ENCODE measurements around the gene MXI1. TPM values are rescaled to one million over a fixed set of nuclear protein-coding genes. Genes with fewer than 3 reads are reported as not detected.

Gene MXI1
- total RNA-seq, 1 experiment from 2014 or later: 17.3 TPM

DNA sequence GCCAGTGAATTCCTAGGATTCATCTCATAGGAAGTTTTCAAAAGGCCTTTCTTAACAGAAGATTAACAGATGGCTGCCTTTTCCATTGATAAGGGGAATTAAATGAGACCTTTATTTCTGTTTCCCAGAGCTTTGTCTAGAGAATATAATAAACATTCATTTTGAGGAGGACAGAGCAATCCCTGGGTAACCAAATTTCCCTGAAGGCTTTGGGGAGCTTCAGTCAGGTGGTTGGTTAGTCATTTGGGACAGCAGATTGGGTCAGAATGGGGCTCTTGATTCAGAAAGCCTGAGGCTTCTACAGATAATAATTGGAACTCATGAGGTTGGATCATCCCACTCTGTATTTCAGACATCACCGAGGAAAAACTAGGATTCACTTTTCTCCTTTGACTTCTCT is 21.8 kb downstream of the MXI1 start:
- Histone ChIP-seq H3K4me3 (ENCODE audit: low read depth, low read length, poor library complexity, severe bottlenecking) (no peak overlapping the region), H3K36me3 (ENCODE audit: insufficient read depth, low read length, poor library complexity, severe bottlenecking) (no peaks in the 10 kb centered on the region), H3K27me3 (replicated peaks; ENCODE audit: insufficient read depth, low read depth, low read length, poor library complexity) (no peaks in the 10 kb centered on the region), H3K27ac (ENCODE audit: low read depth, low read length, poor library complexity, severe bottlenecking) (no peak overlapping the region), H3K4me1 (ENCODE audit: insufficient read depth, low read length, poor library complexity, severe bottlenecking) (peaks cover 5% of the 10 kb centered on the region), H3K9me3 (ENCODE audit: low read depth, low read length, poor library complexity, severe bottlenecking) (no peaks in the 10 kb centered on the region)
- ChIA-PET CTCF (no interaction called here), POLR2A (ENCODE audit: low non-redundant PET) (no interaction called here)
- no TSS peak for BruUV-seq (replicated peaks)
- intact Hi-C loops (cut with micrococcal nuclease; ENCODE audit: unreplicated experiment): loop anchor here (5.0 kb wide), 1 partner anchor 48 kb away; no protein-coding TSS in a partner anchor
- TF ChIP-seq, protein P1, sequence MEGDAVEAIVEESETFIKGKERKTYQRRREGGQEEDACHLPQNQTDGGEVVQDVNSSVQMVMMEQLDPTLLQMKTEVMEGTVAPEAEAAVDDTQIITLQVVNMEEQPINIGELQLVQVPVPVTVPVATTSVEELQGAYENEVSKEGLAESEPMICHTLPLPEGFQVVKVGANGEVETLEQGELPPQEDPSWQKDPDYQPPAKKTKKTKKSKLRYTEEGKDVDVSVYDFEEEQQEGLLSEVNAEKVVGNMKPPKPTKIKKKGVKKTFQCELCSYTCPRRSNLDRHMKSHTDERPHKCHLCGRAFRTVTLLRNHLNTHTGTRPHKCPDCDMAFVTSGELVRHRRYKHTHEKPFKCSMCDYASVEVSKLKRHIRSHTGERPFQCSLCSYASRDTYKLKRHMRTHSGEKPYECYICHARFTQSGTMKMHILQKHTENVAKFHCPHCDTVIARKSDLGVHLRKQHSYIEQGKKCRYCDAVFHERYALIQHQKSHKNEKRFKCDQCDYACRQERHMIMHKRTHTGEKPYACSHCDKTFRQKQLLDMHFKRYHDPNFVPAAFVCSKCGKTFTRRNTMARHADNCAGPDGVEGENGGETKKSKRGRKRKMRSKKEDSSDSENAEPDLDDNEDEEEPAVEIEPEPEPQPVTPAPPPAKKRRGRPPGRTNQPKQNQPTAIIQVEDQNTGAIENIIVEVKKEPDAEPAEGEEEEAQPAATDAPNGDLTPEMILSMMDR (conservative IDR thresholded peaks at IDR 0.05; ENCODE audit: low read depth, low read length): no peak
- DNase-seq (ENCODE audit: low spot score): no peak

DNA sequence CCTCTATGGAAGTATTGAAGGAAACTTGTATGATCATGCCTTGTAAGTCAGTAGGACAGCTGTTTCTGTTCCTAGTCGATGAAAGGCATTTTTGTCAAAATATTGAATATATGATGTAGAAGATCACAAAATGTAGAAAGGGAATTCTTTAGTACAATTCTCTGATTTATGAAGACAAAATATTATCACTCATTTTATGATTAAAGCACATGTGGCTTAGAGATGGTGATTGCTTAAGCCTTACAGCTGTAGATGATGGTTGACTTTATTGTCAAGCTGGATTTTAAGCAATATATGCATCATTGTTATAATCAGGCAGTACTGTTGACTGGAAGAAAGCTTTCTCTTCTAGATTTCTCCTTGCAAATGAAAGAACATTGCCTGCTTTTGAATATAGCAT is 26.4 kb downstream of the MXI1 start:
- ChIA-PET CTCF (no interaction called here), POLR2A (ENCODE audit: low non-redundant PET) (no interaction called here)
- Histone ChIP-seq H3K9me3 (ENCODE audit: low read depth, low read length, poor library complexity, severe bottlenecking) (no peaks in the 10 kb centered on the region), H3K36me3 (ENCODE audit: insufficient read depth, low read length, poor library complexity, severe bottlenecking) (no peaks in the 10 kb centered on the region), H3K4me3 (ENCODE audit: low read depth, low read length, poor library complexity, severe bottlenecking) (no peak overlapping the region), H3K27ac (ENCODE audit: low read depth, low read length, poor library complexity, severe bottlenecking) (no peak overlapping the region), H3K27me3 (replicated peaks; ENCODE audit: insufficient read depth, low read depth, low read length, poor library complexity) (no peaks in the 10 kb centered on the region), H3K4me1 (ENCODE audit: insufficient read depth, low read length, poor library complexity, severe bottlenecking) (no peaks in the 10 kb centered on the region)
- TF ChIP-seq, protein P1 (conservative IDR thresholded peaks at IDR 0.05; ENCODE audit: low read depth, low read length): no peak
- TF ChIP-seq EZH2 (IDR thresholded peaks at IDR 0.05; ENCODE audit: borderline replicate concordance, low read depth, low read length, poor library complexity, severe bottlenecking): no peak
- DNase-seq (ENCODE audit: low spot score): no peak
- intact Hi-C loops (cut with micrococcal nuclease; ENCODE audit: unreplicated experiment): no loop called here
- BruUV-seq (replicated peaks): no TSS peak

DNA sequence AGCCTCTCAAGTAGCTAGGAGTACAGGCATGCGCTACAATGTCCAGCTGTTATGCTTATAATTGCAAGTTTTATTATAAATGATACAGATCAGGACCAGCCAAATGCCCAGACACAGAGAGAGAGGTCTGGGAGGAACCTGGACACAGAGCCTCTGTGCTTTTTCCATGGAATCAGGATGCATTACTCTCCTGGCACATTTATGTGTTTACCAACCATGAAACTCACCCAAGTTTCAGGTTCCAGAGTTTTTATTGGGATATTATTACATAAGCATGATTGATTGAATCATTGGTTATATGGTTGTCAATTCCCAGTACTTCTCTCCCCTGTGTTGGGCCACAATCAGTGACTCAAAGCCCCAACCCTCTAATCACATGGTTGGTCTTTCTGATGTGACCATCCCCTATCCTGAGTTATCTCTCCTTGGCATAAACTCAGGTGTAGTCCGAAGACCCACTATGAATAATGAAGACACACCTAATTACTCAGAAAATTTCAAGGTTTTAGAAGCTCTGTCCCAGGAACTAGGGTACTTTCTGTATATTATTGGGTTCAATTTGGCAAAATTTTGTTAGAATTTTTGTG is 30.6 kb downstream of the MXI1 start:
- ChIA-PET POLR2A (ENCODE audit: low non-redundant PET) (no interaction called here), CTCF (no interaction called here)
- intact Hi-C loops (cut with micrococcal nuclease; ENCODE audit: unreplicated experiment): no loop called here

More for the DNA sequence above, 30.6 kb downstream of the MXI1 start:
- H3K4me3 ChIP-seq (ENCODE audit: low read depth, low read length, poor library complexity, severe bottlenecking): no peak overlapping the region
- no peaks in the 10 kb centered on the region for H3K36me3 ChIP-seq (ENCODE audit: insufficient read depth, low read length, poor library complexity, severe bottlenecking)
- no peak for DNase-seq (ENCODE audit: low spot score)
- peaks cover 18% of the 10 kb centered on the region for H3K4me1 ChIP-seq (ENCODE audit: insufficient read depth, low read length, poor library complexity, severe bottlenecking)
- no TSS peak for BruUV-seq (replicated peaks)
- TF ChIP-seq EZH2 (IDR thresholded peaks at IDR 0.05; ENCODE audit: borderline replicate concordance, low read depth, low read length, poor library complexity, severe bottlenecking): no peak
- TF ChIP-seq, protein P1 (conservative IDR thresholded peaks at IDR 0.05; ENCODE audit: low read depth, low read length): no peak
- no peaks in the 10 kb centered on the region for H3K9me3 ChIP-seq (ENCODE audit: low read depth, low read length, poor library complexity, severe bottlenecking)
- no peaks in the 10 kb centered on the region for H3K27me3 ChIP-seq (replicated peaks; ENCODE audit: insufficient read depth, low read depth, low read length, poor library complexity)
- H3K27ac ChIP-seq (ENCODE audit: low read depth, low read length, poor library complexity, severe bottlenecking): no peak overlapping the region
